GM21423 (cell line): Measurements from ENCODE around the gene PDPK1.

Experiments
- ATAC-seq: cut with Tn5 transposase; IDR thresholded peaks from one replicate; pipeline ENCODE4 v1.9.1; 2021; ENCODE audit warnings: mild to moderate bottlenecking, moderate library complexity; ENCODE audit not compliant: unreplicated experiment

Gene PDPK1

GRCh38 chr16:2537451-2538379 is at the start of gene PDPK1:
TSS of gene PDPK1 (plus strand) at chr16:2538021. CDS start at chr16:2538113, 92 bp downstream.
- ATAC-seq, result peak; percentile 83

DNA sequence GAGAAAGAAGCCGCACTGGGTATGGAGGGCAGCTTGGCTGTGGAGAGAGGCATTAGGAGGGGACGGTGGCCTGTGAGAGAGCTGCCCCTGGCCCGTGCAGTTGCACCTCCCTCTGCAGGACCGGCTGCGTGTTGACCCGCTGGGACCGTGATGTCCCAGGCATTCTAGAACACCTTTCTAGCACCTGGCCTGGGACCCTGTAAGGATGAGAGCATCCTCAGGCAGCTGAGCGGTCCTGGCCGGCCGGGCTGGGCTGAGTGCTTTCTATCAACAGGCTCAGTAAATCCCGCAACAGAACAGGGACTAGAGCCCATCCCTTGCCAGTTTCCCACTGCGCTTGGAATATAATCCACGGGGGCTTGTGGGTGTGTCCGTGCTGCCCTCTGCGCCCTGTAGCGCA is 48.2 kb upstream of the PDPK1 start:
- ATAC-seq, result no peak

GRCh38 chr16:2490190-2491105 is 47.4 kb upstream of the PDPK1 start:
- no peak for ATAC-seq

DNA sequence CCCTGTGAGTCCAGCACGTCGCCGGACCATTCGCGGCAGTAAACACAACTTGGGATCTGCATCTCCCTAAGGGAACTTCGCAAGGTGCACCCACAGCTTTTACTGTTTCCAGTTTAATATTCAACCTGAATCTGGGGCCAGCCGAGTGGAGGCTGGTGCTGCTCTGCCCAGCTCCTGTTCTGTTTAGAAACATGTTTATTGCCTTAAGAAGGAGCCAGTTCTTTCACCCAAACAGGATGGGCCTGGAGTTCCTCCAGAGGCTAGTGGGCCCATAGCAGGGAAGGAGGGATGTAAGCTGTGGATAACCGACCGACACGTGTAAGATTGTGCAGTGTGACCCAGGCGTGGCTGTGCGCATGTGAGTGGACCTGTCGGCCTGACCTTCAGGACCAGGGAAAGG is 45.5 kb upstream of the PDPK1 start:
- no peak for ATAC-seq

DNA sequence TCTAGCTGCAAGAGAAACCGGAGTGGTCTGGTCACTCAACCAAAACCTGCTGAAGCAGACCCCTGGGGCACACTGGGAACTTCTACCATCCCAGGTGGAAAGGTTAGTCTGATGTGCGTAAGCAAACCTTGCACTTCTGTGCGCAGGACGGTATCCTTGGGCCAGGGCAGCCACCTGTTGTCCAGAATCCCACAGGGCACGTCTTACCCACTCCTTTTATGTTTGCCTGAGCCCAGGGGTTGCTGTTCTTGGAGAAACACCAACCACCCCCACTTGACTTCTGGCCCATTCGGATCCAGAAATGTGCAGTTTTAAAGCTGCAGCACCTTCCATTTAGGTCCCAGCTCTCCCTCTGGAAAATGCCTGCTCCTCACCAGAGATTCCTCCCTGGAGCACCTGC is 44.2 kb upstream of the PDPK1 start:
- no peak for ATAC-seq

- ATAC-seq, result no peak
Measured at GRCh38 chr16:2494616-2495015, 43.2 kb upstream of the PDPK1 start.

GRCh38 chr16:2495041-2495440 is 42.8 kb upstream of the PDPK1 start:
- no peak for ATAC-seq

- no peak for ATAC-seq
Measured at GRCh38 chr16:2496223-2497115, 41.4 kb upstream of the PDPK1 start.

DNA sequence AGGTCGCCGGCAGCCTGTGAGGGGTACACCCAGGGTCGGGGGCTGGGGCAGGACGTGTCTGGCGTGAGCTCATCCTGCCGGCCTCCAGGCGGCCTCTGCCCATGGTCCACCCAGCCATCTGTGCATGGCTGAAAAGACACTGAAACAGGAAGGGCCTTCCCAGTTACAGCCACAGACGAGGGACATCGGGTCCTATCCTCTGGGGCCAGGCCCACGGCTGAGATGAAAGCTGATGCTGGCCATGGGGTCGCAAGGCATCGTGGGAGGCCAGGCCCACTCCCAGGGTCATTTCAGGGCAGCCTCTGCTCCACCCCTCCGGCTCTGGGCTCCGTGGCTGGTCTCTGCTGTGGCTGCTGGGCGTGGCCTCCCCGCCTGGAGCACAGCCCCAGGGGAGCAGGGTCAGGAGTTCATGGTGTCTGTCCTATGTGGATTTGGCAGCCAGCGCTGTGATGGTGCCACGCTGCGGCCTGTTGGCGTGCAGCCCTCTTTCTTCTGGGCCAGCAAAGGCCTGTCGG is 40.6 kb upstream of the PDPK1 start:
- ATAC-seq, result no peak

GRCh38 chr16:2497695-2498484 is 39.9 kb upstream of the PDPK1 start:
- ATAC-seq, result no peak

GRCh38 chr16:2498531-2499253 is 39.1 kb upstream of the PDPK1 start:
- no peak for ATAC-seq

GRCh38 chr16:2499454-2499853 is 38.4 kb upstream of the PDPK1 start:
- ATAC-seq, result no peak

DNA sequence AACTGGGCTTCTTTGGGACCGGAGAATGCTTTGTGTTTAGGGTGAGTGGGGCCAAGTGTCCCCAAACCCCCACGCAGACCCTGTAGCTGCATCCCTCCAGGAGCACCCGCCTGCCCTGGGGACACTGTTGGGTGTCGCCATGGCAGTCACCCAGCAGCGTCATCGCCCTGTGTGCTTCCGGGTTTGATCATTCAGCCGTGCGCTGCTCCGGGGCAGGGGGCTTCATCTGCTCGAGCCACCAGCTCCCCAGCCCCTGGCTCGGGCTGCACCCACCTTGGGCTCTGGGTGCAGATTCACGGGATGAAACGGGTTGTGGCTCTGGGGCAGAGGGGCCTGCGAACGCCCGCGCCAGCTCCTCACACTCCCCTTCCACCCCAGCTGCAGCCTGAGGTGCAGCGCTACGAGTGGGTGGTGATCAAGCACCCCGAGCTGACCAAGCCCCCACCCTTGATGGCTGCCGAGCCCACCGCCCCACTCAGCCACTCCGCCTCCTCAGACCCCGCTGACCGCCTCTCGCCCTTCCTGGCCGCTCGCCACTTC is 37.9 kb upstream of the PDPK1 start:
- ATAC-seq, result no peak

- ATAC-seq, result no peak
Measured at GRCh38 chr16:2500430-2500917, 37.3 kb upstream of the PDPK1 start.

- peak; percentile 59 for ATAC-seq
Measured at GRCh38 chr16:2500918-2501750, 36.7 kb upstream of the PDPK1 start.

- ATAC-seq, result no peak
Measured at GRCh38 chr16:2501946-2502895, 35.6 kb upstream of the PDPK1 start.

- no peak for ATAC-seq
Measured at GRCh38 chr16:2505695-2506094, 32.1 kb upstream of the PDPK1 start.
